ENCODE results near the gene SYVN1.
"Not testable (repeated sequence)": the region's sequence is repeated elsewhere in the genome, so short reads cannot be mapped to it uniquely, and the experiment has no call there.

The SYVN1 gene

GRCh38 chr11:65119670-65119995, 14.7 kb downstream of the SYVN1 start:
- DNase-seq (ENCODE audit: low read depth): no peak
- H3K4me3 ChIP-seq (ENCODE audit: low read depth, low read length): no peak overlapping the region
- TF ChIP-seq CTCF (IDR thresholded peaks at IDR 0.05; ENCODE audit: insufficient read depth, low read depth, low read length, missing control alignments): no peak

- DNase-seq (ENCODE audit: low read depth); H3K4me3 ChIP-seq (ENCODE audit: low read depth, low read length): not testable (repeated sequence)
Measured at GRCh38 chr11:65118891-65119669, 15.2 kb downstream of the SYVN1 start.

- TF ChIP-seq CTCF (IDR thresholded peaks at IDR 0.05; ENCODE audit: insufficient read depth, low read depth, low read length, missing control alignments): no peak
- DNase-seq (ENCODE audit: low read depth): no peak
- no peak overlapping the region for H3K4me3 ChIP-seq (ENCODE audit: low read depth, low read length)
Measured at GRCh38 chr11:65118097-65118837, 16.1 kb downstream of the SYVN1 start.

GRCh38 chr11:65117206-65118096, 16.9 kb downstream of the SYVN1 start, which contains the start of gene ZNHIT2:
Gene ZNHIT2 (minus strand): TSS chr11:65117701. CDS start chr11:65117653, 48 bp downstream.
- peak within 1 kb of the TSS; percentile 67 for H3K4me3 ChIP-seq (ENCODE audit: low read depth, low read length)
- DNase-seq (ENCODE audit: low read depth): peak; percentile 100
- TF ChIP-seq CTCF (IDR thresholded peaks at IDR 0.05; ENCODE audit: insufficient read depth, low read depth, low read length, missing control alignments): peak; percentile 92

GRCh38 chr11:65116370-65117205, 17.7 kb downstream of the SYVN1 start:
- peak overlapping the region; percentile 67 for H3K4me3 ChIP-seq (ENCODE audit: low read depth, low read length)
- no peak for TF ChIP-seq CTCF (IDR thresholded peaks at IDR 0.05; ENCODE audit: insufficient read depth, low read depth, low read length, missing control alignments)
- peak; percentile 74 for DNase-seq (ENCODE audit: low read depth)

GRCh38 chr11:65115361-65116082, 18.8 kb downstream of the SYVN1 start:
- DNase-seq (ENCODE audit: low read depth): no peak
- no peak for TF ChIP-seq CTCF (IDR thresholded peaks at IDR 0.05; ENCODE audit: insufficient read depth, low read depth, low read length, missing control alignments)
- no peak overlapping the region for H3K4me3 ChIP-seq (ENCODE audit: low read depth, low read length)

Data from GM12865 (cell line).